IMR-90 (cell line): ENCODE results near the gene GSG1L. TPM values are rescaled to one million over a fixed set of nuclear protein-coding genes. Genes with fewer than 3 reads are reported as not detected.

Experiments
- ATAC-seq: fragments of 200-7000 bp; cut with Tn5 transposase; 2 replicates; pipeline ENCODE4 v1.9.1; 2020; ENCODE audit warnings: low read depth, mild to moderate bottlenecking, moderate library complexity
- BruUV-seq: library from RNA; stranded (reverse); fragments of 400-500 nt; replicated peaks from 2 replicates; lab custom pipeline; 2021; lab: Mats Ljungman, UMichigan
- CTCF ChIA-PET: fragments of 300-600 bp; formaldehyde crosslinking; extraction: SDS; loops from one replicate; lab custom pipeline; 2021; ENCODE audit warnings: antibody characterized with exemption; lab: Yijun Ruan, JAX
- POLR2A ChIA-PET: fragments of 300-600 bp; sonication (Branson Sonifier 250); formaldehyde crosslinking; loops from one replicate; lab custom pipeline; 2022; ENCODE audit warnings: antibody characterized with exemption; ENCODE audit not compliant: unreplicated experiment; lab: Charles Lee
- DNase-seq: peaks from one replicate; pipeline ENCODE4 v3.0.0; 2013
- H2AFZ ChIP-seq: replicated peaks from 2 replicates; pipeline ENCODE3; 2013; ENCODE audit warnings: low read length, mild to moderate bottlenecking; ENCODE audit not compliant: poor library complexity
- H2AK5ac ChIP-seq: 2 replicates; pipeline ENCODE4 v1.6.1; 2013; ENCODE audit warnings: low read depth, low read length, inconsistent platforms
- H2AK9ac ChIP-seq: replicated peaks from 2 replicates; pipeline ENCODE3; 2013; ENCODE audit warnings: mild to moderate bottlenecking, low read depth, low read length, moderate library complexity; ENCODE audit not compliant: poor library complexity
- H2BK120ac ChIP-seq: 2 replicates; pipeline ENCODE4 v1.6.1; 2013; ENCODE audit warnings: low read depth, low read length, inconsistent platforms
- H2BK15ac ChIP-seq: 3 replicates; pipeline ENCODE4 v1.6.1; 2013; ENCODE audit warnings: low read depth, low read length, inconsistent platforms
- H2BK20ac ChIP-seq: 2 replicates; pipeline ENCODE4 v1.6.1; 2013; ENCODE audit warnings: low read depth, mild to moderate bottlenecking, inconsistent platforms, low read length, moderate library complexity
- H2BK5ac ChIP-seq: 2 replicates; pipeline ENCODE4 v1.6.1; 2013; ENCODE audit warnings: mild to moderate bottlenecking, low read depth, low read length, inconsistent platforms; ENCODE audit not compliant: poor library complexity, severe bottlenecking
- H3K14ac ChIP-seq: replicated peaks from 2 replicates; pipeline ENCODE4 v1.6.1; 2013; ENCODE audit warnings: low read depth, low read length, inconsistent platforms
- H3K18ac ChIP-seq: 2 replicates; pipeline ENCODE4 v1.6.1; 2013; ENCODE audit warnings: low read depth, low read length, control low read depth
- H3K23ac ChIP-seq: 2 replicates; pipeline ENCODE4 v1.6.1; 2013; ENCODE audit warnings: low read depth, low read length, inconsistent platforms
- H3K27ac ChIP-seq: 2 replicates; pipeline ENCODE4 v1.5.1; 2013; ENCODE audit warnings: mild to moderate bottlenecking, control low read depth, low read length; ENCODE audit not compliant: insufficient read depth
- H3K27me3 ChIP-seq: 2 replicates; pipeline ENCODE4 v1.6.1; 2013; ENCODE audit warnings: low read length; ENCODE audit not compliant: control insufficient read depth, insufficient read depth
- H3K36me3 ChIP-seq: 2 replicates; pipeline ENCODE4 v1.6.1; 2013; ENCODE audit warnings: low read length, mixed read lengths; ENCODE audit not compliant: control insufficient read depth, insufficient read depth
- H3K4ac ChIP-seq: 2 replicates; pipeline ENCODE4 v1.6.1; 2013; ENCODE audit warnings: low read depth, low read length, inconsistent platforms
- H3K4me1 ChIP-seq: 2 replicates; pipeline ENCODE4 v1.6.1; 2013; ENCODE audit warnings: low read length, mixed read lengths; ENCODE audit not compliant: control insufficient read depth, insufficient read depth
- H3K4me2 ChIP-seq: 2 replicates; pipeline ENCODE4 v1.6.1; 2013; ENCODE audit warnings: low read depth, mild to moderate bottlenecking, control low read depth, low read length, moderate library complexity
- H3K4me3 ChIP-seq: 2 replicates; pipeline ENCODE4 v1.5.1; 2013; ENCODE audit warnings: low read depth, mild to moderate bottlenecking, control low read depth, low read length, moderate library complexity; ENCODE audit not compliant: insufficient read depth
- H3K56ac ChIP-seq: 2 replicates; pipeline ENCODE4 v1.6.1; 2013; ENCODE audit warnings: low read length, inconsistent platforms; ENCODE audit not compliant: insufficient read depth; ENCODE audit errors: extremely low read depth
- H3K79me1 ChIP-seq, 2 experiments: 2 replicates each; pipeline ENCODE4 v1.6.1; 2013; ENCODE audit warnings: low read length in 2 of 2, inconsistent platforms in 1 of 2, low read depth in 1 of 2
- H3K9ac ChIP-seq: 2 replicates; pipeline ENCODE4 v1.6.1; 2013; ENCODE audit warnings: low read depth, low read length, control low read depth
- H3K9me1 ChIP-seq: 2 replicates; pipeline ENCODE4 v1.6.1; 2013; ENCODE audit warnings: low read length, inconsistent platforms; ENCODE audit not compliant: insufficient read depth
- H3K9me3 ChIP-seq: 2 replicates; pipeline ENCODE4 v1.6.1; 2013; ENCODE audit warnings: low read length; ENCODE audit not compliant: control insufficient read depth, insufficient read depth
- H4K20me1 ChIP-seq: 2 replicates; pipeline ENCODE4 v1.6.1; 2013; ENCODE audit warnings: low read length, inconsistent platforms; ENCODE audit not compliant: insufficient read depth
- H4K5ac ChIP-seq: 2 replicates; pipeline ENCODE4 v1.6.1; 2013; ENCODE audit warnings: mild to moderate bottlenecking, low read depth, low read length, control low read depth
- H4K8ac ChIP-seq, 2 experiments: 2 replicates each; pipeline ENCODE4 v1.6.1; 2013; ENCODE audit warnings: low read depth in 2 of 2, low read length in 2 of 2, control low read depth in 1 of 2, inconsistent platforms in 1 of 2
- H4K91ac ChIP-seq: 2 replicates; pipeline ENCODE4 v1.6.1; 2013; ENCODE audit warnings: low read depth, low read length, inconsistent platforms; ENCODE audit not compliant: insufficient read depth
- BHLHE40 ChIP-seq: fragments of 150-350 bp; IDR thresholded peaks from 2 replicates; pipeline ENCODE4 v1.6.1; 2016; ENCODE audit warnings: mild to moderate bottlenecking, low read depth, low read length
- CEBPB ChIP-seq: IDR thresholded peaks from 2 replicates; pipeline ENCODE4 v1.6.1; 2012; ENCODE audit warnings: low read depth, low read length, improper control_type of control experiment
- CHD1 ChIP-seq: IDR thresholded peaks from 2 replicates; pipeline ENCODE4 v1.6.1; 2012; ENCODE audit warnings: low read depth, low read length, improper control_type of control experiment
- FOS ChIP-seq: fragments of 150-350 bp; IDR thresholded peaks from 2 replicates; pipeline ENCODE4 v1.6.1; 2016; ENCODE audit warnings: low read depth, low read length
- MAZ ChIP-seq: IDR thresholded peaks from 2 replicates; pipeline ENCODE4 v1.6.1; 2012; ENCODE audit warnings: low read depth, mild to moderate bottlenecking, low read length, improper control_type of control experiment, moderate library complexity, borderline replicate concordance
- MXI1 ChIP-seq: IDR thresholded peaks from 2 replicates; pipeline ENCODE4 v1.6.1; 2012; ENCODE audit warnings: low read depth, mild to moderate bottlenecking, low read length, moderate library complexity, borderline replicate concordance
- NFE2L2 ChIP-seq: fragments of 150-350 bp; IDR thresholded peaks from 2 replicates; pipeline ENCODE4 v1.6.1; 2016; ENCODE audit warnings: low read depth, mild to moderate bottlenecking, low read length
- POLR2A ChIP-seq: IDR thresholded peaks from 2 replicates; pipeline ENCODE4 v1.6.1; 2012; ENCODE audit warnings: mild to moderate bottlenecking, low read depth, low read length
- RAD21 ChIP-seq: IDR thresholded peaks from 2 replicates; pipeline ENCODE4 v1.6.1; 2012; ENCODE audit warnings: low read length, improper control_type of control experiment
- RCOR1 ChIP-seq: IDR thresholded peaks from 2 replicates; pipeline ENCODE4 v1.6.1; 2012; ENCODE audit warnings: mild to moderate bottlenecking, low read length, improper control_type of control experiment; ENCODE audit not compliant: insufficient replicate concordance
- RFX5 ChIP-seq: IDR thresholded peaks from 2 replicates; pipeline ENCODE4 v1.8.0; 2012; ENCODE audit warnings: low read depth, mild to moderate bottlenecking, low read length, moderate library complexity
- SMC3 ChIP-seq: fragments of 150-350 bp; IDR thresholded peaks from 2 replicates; pipeline ENCODE4 v1.6.1; 2016; ENCODE audit warnings: low read depth, mild to moderate bottlenecking, antibody characterized with exemption, low read length, moderate library complexity
- WGBS, 2 experiments: methylation state at CpG; one replicate each; pipeline versions ENCODE4 v1.1.5 to v1.1.7; 2013; ENCODE audit warnings: missing lambda C conversion rate in 2 of 2; ENCODE audit not compliant: insufficient read length in 1 of 2; ENCODE audit errors: extremely low coverage in 2 of 2; 5-methylcytosine and 5-hydroxymethylcytosine counted together
- dilution Hi-C: fragments of 300-500 bp; cut with HindIII; formaldehyde crosslinking; loops from one replicate; pipeline ENCODE4 v1.14.3; 2018; ENCODE audit warnings: low sequenced_read_pairs; ENCODE audit not compliant: unreplicated experiment
- in situ Hi-C: fragments of 300-500 bp; cut with MboI; formaldehyde crosslinking; loops from 3 replicates; pipeline ENCODE4 v1.14.3; 2019; ENCODE audit warnings: low sequenced_read_pairs, inconsistent platforms, mixed read lengths
- intact Hi-C: fragments of 100-400 bp; cut with micrococcal nuclease; formaldehyde crosslinking; loops from 2 replicates; pipeline ENCODE4 v1.10.0; 2022
- polyA plus RNA-seq, 3 experiments: library from polyadenylated mRNA; depleted of rRNA; stranded (reverse); fragments of >200 nt; gene quantifications; 2 replicates each; pipeline ENCODE4 v1.2.3, GENCODE V29; 2012; ENCODE audit warnings: low replicate concordance in 1 of 3
- total RNA-seq: library from RNA; depleted of rRNA; stranded (reverse); fragments of >200 nt; gene quantifications from 2 replicates; pipeline ENCODE4 v1.2.3, GENCODE V29; 2012
- TF ChIP-seq, protein P1 (sequence below): fragments of 150-350 bp; IDR thresholded peaks from 2 replicates; pipeline ENCODE4 v1.6.1; 2017; ENCODE audit warnings: mild to moderate bottlenecking, antibody characterized with exemption, low read length, low read depth
- TF ChIP-seq, protein P2 (sequence below): fragments of 150-350 bp; IDR thresholded peaks from 2 replicates; pipeline ENCODE4 v1.6.1; 2016; ENCODE audit warnings: low read depth, mild to moderate bottlenecking, low read length, moderate library complexity, borderline replicate concordance

GSG1L gene
- total and polyA plus RNA-seq, 2 of the 4 experiments (the other 2 are of a cell fraction), result not detected

DNA sequence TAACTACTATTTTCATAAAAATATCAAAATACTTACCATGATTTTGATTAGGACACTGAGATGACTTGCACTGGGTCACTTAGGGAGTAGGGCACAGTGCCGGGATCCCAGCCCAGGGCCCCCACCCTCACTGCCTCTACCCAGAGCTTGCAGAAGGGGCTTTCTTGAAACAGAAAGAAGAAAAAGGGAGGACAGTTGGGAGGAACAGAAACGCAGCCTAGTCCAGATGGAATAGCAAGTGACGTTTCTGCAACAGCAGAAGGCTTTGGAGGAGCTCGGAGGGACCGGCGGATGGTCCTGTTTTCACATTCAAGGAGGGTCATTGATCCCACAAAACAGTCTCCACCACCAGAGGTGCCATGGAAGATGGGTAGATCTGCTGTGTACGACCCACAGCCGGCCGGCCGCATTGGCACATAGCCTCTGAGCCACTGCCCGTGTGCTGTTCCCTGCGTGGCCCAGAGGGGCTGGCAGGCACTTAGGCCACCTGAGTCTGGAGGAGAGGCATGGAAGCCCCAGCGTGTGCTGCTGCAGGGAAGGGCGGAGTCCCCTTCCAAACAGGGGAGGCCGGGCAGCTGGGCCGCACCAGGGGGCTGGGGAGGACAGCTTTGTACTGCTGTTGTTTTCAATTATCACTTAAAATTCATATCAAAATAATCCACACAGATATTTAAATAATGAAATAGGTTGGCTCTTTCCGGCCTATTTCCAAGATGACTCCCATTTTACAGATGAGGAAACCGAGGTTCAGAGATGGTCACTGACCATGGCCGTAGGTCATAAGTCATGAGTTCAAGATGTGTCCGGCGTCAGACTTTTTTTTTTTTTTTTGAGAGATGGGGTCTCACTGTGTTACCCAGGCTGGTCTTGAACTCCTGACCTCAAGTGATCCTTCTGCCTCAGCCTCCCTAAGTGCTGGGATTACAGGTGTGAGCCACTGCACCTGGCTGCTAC is 22.9 kb upstream of the GSG1L start:
- Histone ChIP-seq H2AK5ac (no peak overlapping the region), H4K91ac (no peak overlapping the region), H2BK20ac (no peak overlapping the region), H3K23ac (no peak overlapping the region), H3K9ac (no peak overlapping the region), H3K18ac (no peak overlapping the region), H2BK5ac (no peak overlapping the region), H3K9me1 (peaks cover 15% of the 10 kb centered on the region), H4K5ac (no peak overlapping the region), H3K36me3 (no peaks in the 10 kb centered on the region), H3K4ac (no peak overlapping the region), H2AK9ac (no peak overlapping the region), H3K27ac (no peak overlapping the region), H3K9me3 (no peaks in the 10 kb centered on the region), H3K4me2 (no peak overlapping the region), H4K20me1 (peaks cover 19% of the 10 kb centered on the region), H4K8ac (no peak overlapping the region), H3K56ac (no peak overlapping the region), H3K4me1 (peaks cover 4% of the 10 kb centered on the region), H3K4me3 (no peak overlapping the region), H3K27me3 (no peaks in the 10 kb centered on the region), H2BK120ac (no peak overlapping the region), H3K14ac (no peak overlapping the region), H3K79me1 (peaks cover 0 to 18% of the 10 kb centered on the region in 2 experiments; a peak in 2 of 4 replicates), H2AFZ (no peak overlapping the region), H2BK15ac (no peak overlapping the region)
- in situ Hi-C loops, result no loop called here
- DNase-seq (no peak), ATAC-seq (no peak)
- no TSS peak for BruUV-seq
- 83% methylated on average over 2 of the region's 21 CpGs; no CpG with 5 or more reads in 1 of the 2 experiments for WGBS, 2 experiments
- dilution Hi-C loops, result no loop called here
- CTCF ChIA-PET, result no interaction called here
- POLR2A ChIA-PET, result no interaction called here
- intact Hi-C loops, result no loop called here
- TF ChIP-seq, protein P1, sequence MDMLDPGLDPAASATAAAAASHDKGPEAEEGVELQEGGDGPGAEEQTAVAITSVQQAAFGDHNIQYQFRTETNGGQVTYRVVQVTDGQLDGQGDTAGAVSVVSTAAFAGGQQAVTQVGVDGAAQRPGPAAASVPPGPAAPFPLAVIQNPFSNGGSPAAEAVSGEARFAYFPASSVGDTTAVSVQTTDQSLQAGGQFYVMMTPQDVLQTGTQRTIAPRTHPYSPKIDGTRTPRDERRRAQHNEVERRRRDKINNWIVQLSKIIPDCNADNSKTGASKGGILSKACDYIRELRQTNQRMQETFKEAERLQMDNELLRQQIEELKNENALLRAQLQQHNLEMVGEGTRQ, result no peak
- TF ChIP-seq RAD21 (no peak), BHLHE40 (no peak), MXI1 (no peak), CEBPB (no peak), SMC3 (no peak), MAZ (no peak), POLR2A (no peak), FOS (no peak), RCOR1 (no peak), RFX5 (no peak), CHD1 (no peak), NFE2L2 (no peak)
- TF ChIP-seq, protein P2, sequence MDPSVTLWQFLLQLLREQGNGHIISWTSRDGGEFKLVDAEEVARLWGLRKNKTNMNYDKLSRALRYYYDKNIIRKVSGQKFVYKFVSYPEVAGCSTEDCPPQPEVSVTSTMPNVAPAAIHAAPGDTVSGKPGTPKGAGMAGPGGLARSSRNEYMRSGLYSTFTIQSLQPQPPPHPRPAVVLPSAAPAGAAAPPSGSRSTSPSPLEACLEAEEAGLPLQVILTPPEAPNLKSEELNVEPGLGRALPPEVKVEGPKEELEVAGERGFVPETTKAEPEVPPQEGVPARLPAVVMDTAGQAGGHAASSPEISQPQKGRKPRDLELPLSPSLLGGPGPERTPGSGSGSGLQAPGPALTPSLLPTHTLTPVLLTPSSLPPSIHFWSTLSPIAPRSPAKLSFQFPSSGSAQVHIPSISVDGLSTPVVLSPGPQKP, result no peak
